ENCODE results near the gene HAGHL.

HAGHL gene

DNA sequence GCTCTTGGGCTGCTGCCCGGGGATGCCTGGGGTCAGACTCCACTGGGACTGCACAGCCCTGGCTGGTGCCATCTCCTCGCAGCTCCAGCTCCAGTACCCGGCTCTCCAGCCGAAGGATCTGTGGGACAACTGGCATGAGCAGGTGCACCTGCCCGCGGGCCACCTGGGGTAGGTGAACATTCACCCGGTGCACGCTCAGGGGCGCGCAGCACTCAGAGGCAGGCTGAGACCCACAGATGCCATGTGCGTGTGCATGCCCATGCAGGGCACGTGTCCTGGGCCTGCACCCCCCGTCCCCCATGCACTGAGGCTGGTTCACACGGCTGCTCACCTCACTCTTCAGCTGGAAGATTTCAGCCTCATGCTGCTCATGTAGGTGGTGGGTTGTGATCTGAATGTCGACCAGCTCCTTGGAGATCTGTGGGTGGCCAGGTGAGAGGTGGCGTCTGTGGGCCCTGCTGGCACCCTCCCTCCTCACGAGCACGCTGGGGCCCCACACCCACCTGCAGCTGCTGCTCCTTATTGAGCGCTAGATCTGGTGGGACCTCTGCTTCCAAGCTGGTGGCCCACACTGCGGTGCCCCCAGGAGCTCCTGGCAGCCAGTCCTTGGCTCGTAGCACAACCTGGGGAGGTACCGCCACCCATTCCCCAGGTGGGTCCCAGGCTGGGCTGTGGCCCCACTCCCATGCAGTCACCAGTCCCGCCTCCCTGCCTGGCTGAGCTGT, 1.3 kb upstream of the HAGHL start:
- DNase-seq (ENCODE audit: insufficient read length, low spot score) (no peak), FAIRE-seq (no peak)
- no peak for TF ChIP-seq POLR2A (IDR thresholded peaks at IDR 0.05; ENCODE audit: low read depth, low read length)
- no peak for TF ChIP-seq POLR2AphosphoS5 (IDR thresholded peaks at IDR 0.05; ENCODE audit: low read depth, low read length)
- TF ChIP-seq PAX5 (IDR thresholded peaks at IDR 0.05; ENCODE audit: insufficient read depth, low read length, severe bottlenecking) = no peak
- no peak for TF ChIP-seq SPI1 (IDR thresholded peaks at IDR 0.05; ENCODE audit: low read depth, low read length)
- TF ChIP-seq TAF1 (IDR thresholded peaks at IDR 0.05; ENCODE audit: low read depth, low read length) = no peak
- no peak for TF ChIP-seq POU2F2 (IDR thresholded peaks at IDR 0.05; ENCODE audit: low read depth, low read length)

DNA sequence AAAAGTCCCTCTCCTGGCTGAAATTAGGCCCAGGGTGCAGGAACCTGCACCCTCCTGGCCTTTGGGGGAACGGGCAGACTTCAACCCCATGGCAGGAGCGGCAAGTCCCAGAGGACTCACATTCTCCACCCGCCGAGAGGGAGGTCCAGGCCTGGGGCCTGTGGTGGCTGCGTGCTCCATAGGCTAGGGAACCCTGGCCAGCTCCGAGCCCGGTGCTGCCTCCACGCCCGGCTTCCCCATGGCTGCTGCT, 793 bp upstream of the HAGHL start:
- no peak for TF ChIP-seq SPI1 (IDR thresholded peaks at IDR 0.05; ENCODE audit: low read depth, low read length)
- no peak for FAIRE-seq
- no peak for DNase-seq (ENCODE audit: insufficient read length, low spot score)

DNA sequence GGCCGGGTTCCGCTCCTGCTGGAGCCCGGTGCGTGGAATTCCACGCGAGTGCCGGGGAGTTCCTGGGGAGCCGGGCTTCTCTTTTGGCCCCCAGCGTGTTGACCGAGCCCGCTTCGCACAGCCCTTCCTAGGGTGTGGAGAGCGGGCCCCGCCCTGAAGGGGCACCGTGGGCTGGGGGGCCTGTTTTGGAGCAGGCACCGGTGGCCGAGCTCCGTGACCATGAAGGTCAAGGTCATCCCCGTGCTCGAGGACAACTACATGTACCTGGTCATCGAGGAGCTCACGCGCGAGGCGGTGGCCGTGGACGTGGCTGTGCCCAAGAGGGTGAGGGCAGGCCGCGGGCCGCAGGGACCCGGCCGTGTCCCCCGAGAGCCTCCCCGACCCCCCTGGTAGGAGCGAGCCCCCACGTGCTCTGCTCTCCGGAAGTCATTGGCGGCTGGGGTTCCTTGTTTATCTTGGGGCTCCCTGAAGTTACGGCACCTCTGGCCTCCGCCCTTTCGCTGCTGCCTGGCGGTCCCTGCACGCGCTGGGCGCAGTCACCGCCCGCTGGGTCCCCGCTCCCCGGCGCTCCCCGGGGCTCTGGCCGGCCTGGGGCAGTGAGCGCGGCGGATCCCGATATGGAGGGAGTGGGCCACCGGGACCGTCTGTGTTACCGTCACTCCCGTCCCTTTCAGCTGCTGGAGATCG, 528 bp downstream of the HAGHL start:
- no peak for DNase-seq (ENCODE audit: insufficient read length, low spot score)
- FAIRE-seq = no peak

DNA sequence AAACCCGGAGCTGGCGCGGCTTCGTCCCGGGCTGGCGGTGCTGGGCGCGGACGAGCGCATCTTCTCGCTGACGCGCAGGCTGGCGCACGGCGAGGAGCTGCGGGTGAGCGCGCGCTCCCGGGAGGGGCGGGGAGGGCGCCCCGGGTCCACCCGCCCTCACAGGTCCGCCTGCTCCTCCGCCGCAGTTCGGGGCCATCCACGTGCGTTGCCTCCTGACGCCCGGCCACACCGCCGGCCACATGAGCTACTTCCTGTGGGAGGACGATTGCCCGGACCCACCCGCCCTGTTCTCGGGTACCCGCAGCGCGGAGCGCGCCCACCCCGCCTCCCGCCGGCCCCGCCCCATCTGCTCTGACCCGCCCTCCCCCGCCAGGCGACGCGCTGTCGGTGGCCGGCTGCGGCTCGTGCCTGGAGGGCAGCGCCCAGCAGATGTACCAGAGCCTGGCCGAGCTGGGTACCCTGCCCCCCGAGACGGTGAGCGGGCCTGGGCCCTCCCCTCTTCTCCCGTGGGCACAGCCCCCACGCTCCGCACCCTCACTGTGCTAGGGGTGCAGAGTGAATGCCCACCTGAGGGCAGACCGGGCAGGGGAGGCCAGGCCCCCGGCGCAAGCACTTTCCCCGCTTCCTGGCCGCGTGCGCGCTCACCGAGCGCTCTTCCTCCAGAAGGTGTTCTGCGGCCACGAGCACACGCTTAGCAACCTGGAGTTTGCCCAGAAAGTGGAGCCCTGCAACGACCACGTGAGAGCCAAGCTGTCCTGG, 1.4 kb downstream of the HAGHL start:
- FAIRE-seq = peak; percentile 96
- peak; percentile 83 for DNase-seq (ENCODE audit: insufficient read length, low spot score)
- TF ChIP-seq POLR2AphosphoS5 (IDR thresholded peaks at IDR 0.05; ENCODE audit: low read depth, low read length) = no peak
- no peak for TF ChIP-seq SPI1 (IDR thresholded peaks at IDR 0.05; ENCODE audit: low read depth, low read length)
- no peak for TF ChIP-seq POU2F2 (IDR thresholded peaks at IDR 0.05; ENCODE audit: low read depth, low read length)
- TF ChIP-seq TAF1 (IDR thresholded peaks at IDR 0.05; ENCODE audit: low read depth, low read length) = no peak
- 0 out of 2 replicates have a peak, but pooled peaks have one; percentile 25 for TF ChIP-seq POLR2A (IDR thresholded peaks at IDR 0.05; ENCODE audit: low read depth, low read length)
- no peak for TF ChIP-seq PAX5 (IDR thresholded peaks at IDR 0.05; ENCODE audit: insufficient read depth, low read length, severe bottlenecking)

More for the DNA sequence above, 528 bp downstream of the HAGHL start:
- no peak for TF ChIP-seq POLR2A (IDR thresholded peaks at IDR 0.05; ENCODE audit: low read depth, low read length)
- no peak for TF ChIP-seq POU2F2 (IDR thresholded peaks at IDR 0.05; ENCODE audit: low read depth, low read length)
- no peak for TF ChIP-seq PAX5 (IDR thresholded peaks at IDR 0.05; ENCODE audit: insufficient read depth, low read length, severe bottlenecking)
- TF ChIP-seq SPI1 (IDR thresholded peaks at IDR 0.05; ENCODE audit: low read depth, low read length) = no peak
- TF ChIP-seq TAF1 (IDR thresholded peaks at IDR 0.05; ENCODE audit: low read depth, low read length) = no peak
- no peak for TF ChIP-seq POLR2AphosphoS5 (IDR thresholded peaks at IDR 0.05; ENCODE audit: low read depth, low read length)

GRCh38 chr16:728890-729744, 2.2 kb downstream of the HAGHL start:
- DNase-seq (ENCODE audit: insufficient read length, low spot score) (no peak), FAIRE-seq (no peak)
- no peak for TF ChIP-seq SPI1 (IDR thresholded peaks at IDR 0.05; ENCODE audit: low read depth, low read length)
- no peak for TF ChIP-seq TAF1 (IDR thresholded peaks at IDR 0.05; ENCODE audit: low read depth, low read length)
- TF ChIP-seq POU2F2 (IDR thresholded peaks at IDR 0.05; ENCODE audit: low read depth, low read length) = no peak
- TF ChIP-seq POLR2A (IDR thresholded peaks at IDR 0.05; ENCODE audit: low read depth, low read length) = no peak
- no peak for TF ChIP-seq PAX5 (IDR thresholded peaks at IDR 0.05; ENCODE audit: insufficient read depth, low read length, severe bottlenecking)
- no peak for TF ChIP-seq POLR2AphosphoS5 (IDR thresholded peaks at IDR 0.05; ENCODE audit: low read depth, low read length)

GRCh38 chr16:729768-730665, 3.1 kb downstream of the HAGHL start:
- no peak for DNase-seq (ENCODE audit: insufficient read length, low spot score)
- no peak for TF ChIP-seq POLR2AphosphoS5 (IDR thresholded peaks at IDR 0.05; ENCODE audit: low read depth, low read length)
- TF ChIP-seq POLR2A (IDR thresholded peaks at IDR 0.05; ENCODE audit: low read depth, low read length) = no peak
- FAIRE-seq = no peak

DNA sequence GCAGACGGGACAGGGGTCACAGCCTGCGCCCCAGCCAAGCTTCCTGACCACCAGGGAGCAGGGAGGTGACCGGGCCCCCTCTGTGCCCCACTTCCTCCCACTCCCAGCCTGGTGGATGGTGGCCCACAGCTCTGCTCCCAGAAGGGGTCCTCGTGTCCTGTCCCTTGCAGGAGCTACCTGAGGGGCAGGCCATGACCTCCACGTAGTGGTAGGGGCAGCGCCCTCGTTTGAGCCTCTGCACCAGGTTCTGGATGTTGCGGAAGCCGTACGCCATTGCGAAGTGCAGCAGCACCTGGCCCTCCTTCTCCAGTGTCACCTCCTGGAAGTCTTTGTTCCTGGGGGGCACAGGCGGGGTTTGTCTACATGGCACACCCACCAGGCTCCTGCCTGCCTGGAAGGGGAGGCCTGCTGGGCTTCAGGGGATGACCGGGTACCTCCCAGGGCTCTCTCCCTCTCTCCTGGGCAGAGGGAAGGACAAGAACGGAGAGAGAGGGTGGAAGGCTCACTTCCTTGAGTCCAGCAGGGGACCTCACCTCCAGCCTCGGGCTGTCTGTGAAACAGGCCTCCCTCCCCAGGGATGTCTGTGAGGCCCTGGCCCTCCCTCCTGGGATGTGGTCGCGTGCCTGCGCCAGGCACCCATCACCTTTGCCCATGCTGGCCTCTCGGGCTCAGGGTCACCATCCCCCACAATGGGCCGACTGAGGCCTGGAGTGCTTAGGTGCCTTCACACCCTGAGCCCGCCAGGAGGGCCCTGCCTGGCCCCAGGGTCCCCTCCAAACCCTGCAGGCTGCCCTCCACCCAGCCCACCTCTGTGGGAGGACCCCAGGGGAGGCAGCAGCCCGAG, 4.0 kb downstream of the HAGHL start:
- no peak for FAIRE-seq
- DNase-seq (ENCODE audit: insufficient read length, low spot score) = no peak
- no peak for TF ChIP-seq POLR2A (IDR thresholded peaks at IDR 0.05; ENCODE audit: low read depth, low read length)

GRCh38 chr16:732332-732731, 5.4 kb downstream of the HAGHL start:
- no peak for FAIRE-seq
- no peak for DNase-seq (ENCODE audit: insufficient read length, low spot score)
- no peak for TF ChIP-seq POLR2AphosphoS5 (IDR thresholded peaks at IDR 0.05; ENCODE audit: low read depth, low read length)
- no peak for TF ChIP-seq SPI1 (IDR thresholded peaks at IDR 0.05; ENCODE audit: low read depth, low read length)
- no peak for TF ChIP-seq POLR2A (IDR thresholded peaks at IDR 0.05; ENCODE audit: low read depth, low read length)
- no peak for TF ChIP-seq POU2F2 (IDR thresholded peaks at IDR 0.05; ENCODE audit: low read depth, low read length)
- TF ChIP-seq TAF1 (IDR thresholded peaks at IDR 0.05; ENCODE audit: low read depth, low read length) = no peak
- no peak for TF ChIP-seq PAX5 (IDR thresholded peaks at IDR 0.05; ENCODE audit: insufficient read depth, low read length, severe bottlenecking)

All from GM12891 (cell line).